SH-SY5Y (cell line): ENCODE measurements around the gene ADORA2A.

Experiments used
- GATA2 ChIP-seq: IDR thresholded peaks from 2 replicates; pipeline ENCODE4 v1.6.1; 2011; ENCODE audit warnings: mild to moderate bottlenecking, low read depth, low read length
- GATA3 ChIP-seq: IDR thresholded peaks from 2 replicates; pipeline ENCODE4 v1.6.1; 2011; ENCODE audit warnings: low read depth, mild to moderate bottlenecking, low read length, moderate library complexity

The ADORA2A gene

GRCh38 chr22:24429411-24430365, 2.3 kb downstream of the ADORA2A start:
- TF ChIP-seq GATA2 = no peak
- TF ChIP-seq GATA3 = no peak

DNA sequence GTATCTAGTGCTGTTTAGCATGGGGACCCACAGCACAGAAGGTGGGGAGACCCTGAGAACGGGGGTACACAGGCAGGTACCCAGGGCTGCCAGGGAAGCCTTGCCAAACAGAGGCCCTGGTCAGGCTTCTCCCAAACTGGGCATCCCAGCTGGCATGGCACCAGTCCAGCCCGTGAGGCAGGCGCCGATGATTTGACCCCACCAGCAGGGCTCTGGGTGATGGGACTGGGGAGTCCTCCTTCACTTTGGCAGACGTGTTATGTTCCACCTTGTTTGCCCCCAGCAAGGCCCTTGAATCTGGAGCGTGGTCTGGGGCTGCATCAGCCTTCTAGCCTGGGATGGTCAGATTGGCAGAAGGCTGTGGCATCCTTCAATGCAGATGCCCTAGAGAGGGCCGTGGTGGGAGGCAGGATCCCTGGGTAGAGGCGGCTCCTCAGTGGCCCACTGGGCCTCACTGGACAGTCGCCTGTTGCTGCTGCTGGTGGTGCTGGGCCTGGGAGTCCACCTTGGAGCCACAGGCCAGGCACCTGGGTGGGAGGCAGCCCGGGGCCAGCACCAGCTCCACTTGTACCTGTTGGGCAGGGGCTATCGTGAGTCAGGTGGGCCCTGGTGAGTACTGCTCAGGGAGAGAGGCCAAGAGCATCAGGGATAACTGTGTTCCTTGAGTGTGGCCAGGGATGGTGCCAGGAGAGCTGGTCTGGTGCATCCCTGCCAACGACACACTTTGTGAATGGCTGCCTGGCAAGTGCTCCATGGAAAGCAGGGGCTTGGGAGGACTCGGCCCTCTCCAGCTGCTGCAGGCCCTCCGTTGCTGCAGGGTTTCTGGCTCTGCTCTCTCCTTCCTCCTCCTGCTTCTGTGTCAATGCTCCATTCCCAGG, 3.3 kb downstream of the ADORA2A start:
- no peak for TF ChIP-seq GATA2
- TF ChIP-seq GATA3 = no peak

GRCh38 chr22:24431309-24432034, 4.1 kb downstream of the ADORA2A start:
- TF ChIP-seq GATA3 (no peak), GATA2 (no peak)

DNA sequence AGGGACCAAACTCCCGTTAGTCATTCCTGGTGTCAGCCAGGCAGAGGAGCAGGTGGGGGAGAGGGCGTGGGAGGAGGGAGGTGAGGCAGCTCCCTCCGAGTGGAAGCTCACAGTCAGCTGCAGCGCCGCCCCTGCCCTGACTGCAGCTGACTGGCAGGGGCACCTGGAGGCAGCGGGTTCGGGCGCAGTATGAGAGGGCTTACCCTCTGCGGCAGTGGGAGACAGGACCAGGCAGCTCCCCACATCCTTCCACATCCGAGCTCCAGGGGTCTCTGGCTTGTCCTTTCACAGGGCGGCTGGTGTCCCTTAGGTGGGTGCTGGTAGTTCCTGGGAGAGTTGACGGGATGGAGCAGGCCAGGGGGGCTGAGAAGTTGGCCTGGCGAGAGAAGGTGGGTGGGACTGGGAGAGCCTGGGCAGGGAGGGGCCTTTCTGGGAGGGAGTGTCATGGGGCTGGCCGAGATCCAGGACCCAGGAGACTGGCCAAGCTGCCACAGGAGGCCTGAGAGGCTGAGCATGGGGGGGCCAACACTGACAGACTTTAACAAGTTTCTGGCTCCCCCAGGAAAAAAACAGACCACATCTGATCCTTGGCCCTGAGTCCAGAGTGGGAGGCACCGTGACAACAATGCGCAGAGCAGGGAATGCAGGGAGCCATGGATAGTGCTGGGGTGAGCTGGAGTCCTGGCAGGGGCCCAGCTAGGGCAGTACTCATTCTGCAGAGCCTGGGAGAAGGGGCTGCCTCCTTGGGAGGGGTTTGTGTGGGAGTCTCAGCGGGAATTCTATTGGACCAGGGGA, 4.9 kb downstream of the ADORA2A start:
- no peak for TF ChIP-seq GATA3
- no peak for TF ChIP-seq GATA2

DNA sequence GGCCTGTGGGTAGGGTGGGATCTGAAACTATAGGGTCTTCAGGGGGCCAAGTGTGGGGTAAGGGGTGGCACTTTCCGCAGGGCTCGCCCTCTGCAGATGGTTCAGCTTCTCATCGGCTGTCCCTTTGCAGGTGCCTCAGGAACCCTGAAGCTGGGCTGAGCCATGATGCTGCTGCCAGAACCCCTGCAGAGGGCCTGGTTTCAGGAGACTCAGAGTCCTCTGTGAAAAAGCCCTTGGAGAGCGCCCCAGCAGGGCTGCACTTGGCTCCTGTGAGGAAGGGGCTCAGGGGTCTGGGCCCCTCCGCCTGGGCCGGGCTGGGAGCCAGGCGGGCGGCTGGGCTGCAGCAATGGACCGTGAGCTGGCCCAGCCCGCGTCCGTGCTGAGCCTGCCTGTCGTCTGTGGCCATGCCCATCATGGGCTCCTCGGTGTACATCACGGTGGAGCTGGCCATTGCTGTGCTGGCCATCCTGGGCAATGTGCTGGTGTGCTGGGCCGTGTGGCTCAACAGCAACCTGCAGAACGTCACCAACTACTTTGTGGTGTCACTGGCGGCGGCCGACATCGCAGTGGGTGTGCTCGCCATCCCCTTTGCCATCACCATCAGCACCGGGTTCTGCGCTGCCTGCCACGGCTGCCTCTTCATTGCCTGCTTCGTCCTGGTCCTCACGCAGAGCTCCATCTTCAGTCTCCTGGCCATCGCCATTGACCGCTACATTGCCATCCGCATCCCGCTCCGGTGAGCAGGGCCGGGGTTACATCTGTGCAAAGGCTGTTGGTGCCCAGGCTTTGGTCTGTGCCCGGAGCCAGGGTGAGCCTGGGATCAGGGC, 5.8 kb downstream of the ADORA2A start:
- TF ChIP-seq GATA3 (no peak), GATA2 (no peak)

GRCh38 chr22:24433828-24434470, 6.5 kb downstream of the ADORA2A start:
- TF ChIP-seq GATA3 = no peak
- TF ChIP-seq GATA2 = no peak

DNA sequence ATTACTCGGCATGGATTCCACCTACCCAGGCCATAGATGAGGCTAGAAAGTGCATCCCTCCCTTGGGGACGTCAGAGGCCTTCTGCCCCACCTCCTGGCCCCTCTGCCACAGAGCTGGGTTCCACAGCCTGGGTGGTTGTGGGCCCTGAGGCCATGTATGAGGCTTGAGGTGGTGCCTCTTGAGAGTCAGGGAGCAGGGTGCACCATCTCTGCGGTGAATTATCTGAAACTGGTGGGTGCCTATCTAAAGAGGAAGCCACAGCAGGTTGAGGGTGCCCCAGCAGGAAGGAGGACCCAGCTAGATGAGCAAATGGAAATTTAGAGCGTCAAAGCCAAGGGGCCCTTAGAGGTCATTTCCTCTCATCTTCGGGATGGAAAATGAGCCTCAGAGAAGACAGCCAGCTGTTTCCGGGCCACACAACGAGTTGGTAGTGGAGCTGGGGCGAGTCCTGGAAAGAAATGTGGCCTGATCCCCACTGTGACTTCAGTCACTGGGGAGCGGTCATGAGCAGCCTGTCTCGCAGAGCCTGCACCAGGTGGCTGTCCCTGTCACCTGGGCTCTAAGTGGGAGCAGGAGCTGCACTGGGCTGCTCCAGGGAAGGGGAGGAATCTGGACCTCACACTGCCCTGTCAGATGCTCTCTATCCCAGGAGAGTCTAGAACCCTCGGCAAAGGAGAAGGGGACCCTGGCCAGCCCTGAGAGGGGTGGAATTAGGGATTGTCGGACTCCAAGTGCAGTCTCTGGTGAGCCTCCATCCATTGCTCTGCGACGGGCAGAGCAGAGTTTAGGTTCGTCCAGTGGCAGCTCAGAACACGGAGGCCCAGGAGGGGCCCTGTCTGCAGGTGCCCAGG, 7.3 kb downstream of the ADORA2A start:
- no peak for TF ChIP-seq GATA2
- TF ChIP-seq GATA3 = no peak

DNA sequence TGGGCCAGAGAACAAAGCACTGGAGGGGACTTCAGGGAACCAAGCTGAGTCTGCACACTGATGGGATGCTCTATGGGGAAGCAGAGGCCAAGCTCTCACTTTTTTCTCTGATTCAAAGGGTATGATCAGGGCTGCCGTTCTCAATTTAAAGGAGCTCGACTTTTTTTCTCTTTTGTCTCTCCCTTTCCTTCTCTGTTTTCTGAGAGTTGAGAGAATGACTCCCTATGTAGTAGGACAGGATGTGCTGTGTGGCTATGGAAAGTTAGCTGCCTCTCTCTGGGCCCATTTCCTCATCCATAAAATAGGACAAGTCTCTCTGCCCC, 7.9 kb downstream of the ADORA2A start:
- no peak for TF ChIP-seq GATA3
- TF ChIP-seq GATA2 = no peak

DNA sequence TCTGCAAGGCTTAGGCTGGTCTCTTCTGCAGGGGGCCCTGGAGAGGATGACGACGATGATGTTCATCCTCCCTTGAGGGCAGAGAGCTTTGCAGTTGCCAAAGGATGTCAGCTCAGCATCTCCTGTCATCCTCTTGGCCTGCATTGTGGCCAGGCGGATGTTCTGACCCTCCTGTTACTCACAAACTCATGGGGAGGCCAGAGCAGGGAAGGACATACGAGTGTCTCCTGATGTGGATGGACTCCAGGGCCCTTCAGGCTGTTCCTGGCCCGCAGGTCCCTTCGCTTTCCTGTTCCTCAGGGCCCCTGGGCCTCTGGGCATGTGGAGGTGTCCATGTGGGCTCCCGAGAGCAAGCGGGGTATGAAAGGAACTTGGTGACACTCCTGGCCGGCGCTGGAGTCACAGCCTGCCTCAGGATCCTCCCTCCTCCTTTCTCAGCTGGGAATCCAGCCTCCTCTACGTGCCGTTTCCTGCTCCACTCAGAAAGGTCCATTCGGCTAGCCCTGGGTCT, 8.5 kb downstream of the ADORA2A start:
- TF ChIP-seq GATA3 = no peak
- TF ChIP-seq GATA2 = no peak

GRCh38 chr22:24436553-24436952, 9.2 kb downstream of the ADORA2A start:
- no peak for TF ChIP-seq GATA2
- TF ChIP-seq GATA3 = no peak

DNA sequence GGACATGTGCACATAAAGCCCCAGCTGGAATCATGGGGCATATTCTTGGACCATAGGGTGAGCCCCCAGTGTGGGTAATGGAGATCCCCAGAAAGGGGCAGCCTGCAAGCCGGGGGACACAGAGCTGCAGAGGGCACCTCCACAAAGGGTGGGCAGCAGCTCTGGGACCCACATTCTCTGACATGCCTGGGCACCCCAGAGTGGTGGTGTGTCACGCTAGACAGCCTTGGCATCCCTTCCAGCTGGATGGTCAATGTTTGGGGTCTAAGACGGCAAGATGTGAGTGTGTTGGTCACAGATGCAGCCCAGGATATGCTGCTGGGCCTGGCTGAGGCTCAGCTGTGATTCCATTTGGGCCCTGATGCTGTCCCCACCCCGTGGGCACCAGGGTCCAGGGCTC, 9.7 kb downstream of the ADORA2A start:
- TF ChIP-seq GATA3 (no peak), GATA2 (no peak)
